ENCODE measurements around the gene KDELR3.
A peak's percentile ranks its signal among the peaks of the same experiment; 100 is the strongest.

KDELR3 gene

GRCh38 chr22:38505541-38506117 lies 37.7 kb downstream of the KDELR3 start:
- peak overlapping the region; percentile 99 to 100 for H3K4me3 Mint-ChIP-seq
- peak in 1 of 3 experiments; percentile 53 for DNase-seq
- no peaks in the 10 kb centered on the region for H3K27me3 Mint-ChIP-seq
- peak overlapping the region; percentile 100 for H3K27ac Mint-ChIP-seq
- H3K9me3 Mint-ChIP-seq = peaks cover 2 to 7% of the 10 kb centered on the region in 2 donors
- ATAC-seq (replicated peaks) = peak; percentile 26
- H3K36me3 Mint-ChIP-seq (ENCODE audit: insufficient read depth) = peaks cover 63% of the 10 kb centered on the region
- peaks cover 53% of the 10 kb centered on the region in 2 donors for H3K4me1 Mint-ChIP-seq (ENCODE audit: low read depth in 2 of 2)

DNA sequence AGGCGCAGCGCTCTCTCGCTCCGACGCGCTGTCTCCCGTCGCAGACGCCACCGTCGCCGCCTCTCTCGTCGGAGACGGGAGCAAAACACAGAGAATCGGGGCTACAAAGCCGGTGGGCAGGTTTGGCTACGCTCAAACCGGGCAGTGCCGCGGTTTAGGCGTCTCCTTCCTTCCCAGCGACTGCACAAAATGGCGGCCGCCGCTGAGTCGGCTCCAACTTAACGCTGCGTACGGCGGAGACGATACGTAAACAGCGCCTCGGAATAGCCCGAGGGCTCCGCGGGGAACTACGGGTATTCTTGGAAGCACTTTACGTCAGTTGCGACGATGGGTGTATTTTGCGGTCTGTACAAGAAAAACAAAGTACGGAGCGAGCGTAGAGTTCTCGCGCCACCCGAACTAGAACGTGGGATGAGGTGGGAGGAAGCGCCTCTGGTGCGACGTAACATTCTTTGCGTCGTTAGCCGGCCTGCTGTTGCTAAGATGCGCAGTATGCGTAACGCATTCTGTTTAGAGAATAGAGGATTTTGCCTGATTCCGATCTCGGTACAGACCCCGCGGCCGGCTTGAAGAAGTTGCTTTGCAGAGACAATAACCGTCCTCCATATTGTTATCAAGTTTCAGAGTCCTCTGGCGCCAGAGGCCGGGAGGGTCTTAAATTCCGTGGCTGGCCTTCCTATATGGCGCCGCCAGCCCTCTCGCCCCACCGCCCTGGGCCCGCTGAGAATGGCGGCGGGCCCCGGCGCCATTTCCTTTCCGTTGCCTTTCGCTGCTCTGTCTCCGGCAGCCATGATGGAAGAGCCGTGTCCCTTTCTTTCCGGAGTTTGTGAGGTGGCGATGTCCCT lies 38.4 kb downstream of the KDELR3 start, which contains the start of gene DDX17:
DDX17 (minus strand) TSS at position 194 of the 845 bp plus-strand sequence.
- ATAC-seq (replicated peaks) (peak; percentile 85), DNase-seq (peak; percentile 95 to 97 (median 95))
- peak within 1 kb of the TSS; percentile 100 for H3K27ac Mint-ChIP-seq
- H3K36me3 Mint-ChIP-seq (ENCODE audit: insufficient read depth) = peaks cover 56% of the 10 kb centered on the region
- H3K4me3 Mint-ChIP-seq = peak within 1 kb of the TSS; percentile 99 to 100
- peaks cover 2 to 7% of the 10 kb centered on the region in 2 donors for H3K9me3 Mint-ChIP-seq
- H3K4me1 Mint-ChIP-seq (ENCODE audit: low read depth in 2 of 2) = peaks cover 47% of the 10 kb centered on the region in 2 donors
- H3K27me3 Mint-ChIP-seq = no peaks in the 10 kb centered on the region

DNA sequence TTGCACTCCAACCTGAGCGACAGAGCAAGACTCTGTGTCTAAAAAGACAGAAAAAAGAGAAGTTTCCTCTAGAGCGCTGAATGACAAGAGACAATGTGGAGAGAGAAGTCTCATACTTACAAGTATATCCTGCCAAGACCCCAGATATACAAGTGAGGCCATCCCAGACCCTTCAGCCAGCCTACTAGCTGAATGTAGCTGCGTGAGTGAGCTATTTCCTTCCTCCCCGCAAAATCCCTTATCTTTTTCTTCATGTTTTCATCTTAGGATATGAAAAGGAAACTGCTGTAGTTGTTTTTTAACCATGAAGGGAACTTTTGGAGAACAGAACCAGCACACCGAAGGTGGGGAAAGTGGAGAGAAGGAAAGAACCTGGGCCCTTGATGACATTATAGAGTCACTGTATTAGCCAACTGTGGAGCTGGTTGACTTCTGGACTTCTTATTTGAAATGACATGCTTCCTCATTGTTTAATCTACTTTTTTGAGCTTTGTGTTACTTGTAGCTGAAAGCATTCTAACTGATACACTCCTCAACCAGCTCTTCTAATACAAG lies 42.6 kb downstream of the KDELR3 start:
- no peak overlapping the region for H3K4me3 Mint-ChIP-seq
- no peaks in the 10 kb centered on the region for H3K27me3 Mint-ChIP-seq
- H3K9me3 Mint-ChIP-seq = peaks cover 2 to 7% of the 10 kb centered on the region in 2 donors
- DNase-seq (no peak), ATAC-seq (replicated peaks) (no peak)
- H3K4me1 Mint-ChIP-seq (ENCODE audit: low read depth in 2 of 2) = peaks cover 12 to 21% of the 10 kb centered on the region in 2 donors
- H3K36me3 Mint-ChIP-seq (ENCODE audit: insufficient read depth) = peaks cover 27% of the 10 kb centered on the region
- H3K27ac Mint-ChIP-seq = no peak overlapping the region

GRCh38 chr22:38513063-38513462 lies 45.2 kb downstream of the KDELR3 start:
- Mint-ChIP-seq H3K9me3 (peaks cover 1 to 6% of the 10 kb centered on the region in 2 donors), H3K27ac (no peak overlapping the region), H3K36me3 (ENCODE audit: insufficient read depth) (peaks cover 8% of the 10 kb centered on the region), H3K4me1 (ENCODE audit: low read depth in 2 of 2) (peaks cover 6% of the 10 kb centered on the region in 2 donors), H3K27me3 (no peaks in the 10 kb centered on the region), H3K4me3 (no peak overlapping the region)
- ATAC-seq (replicated peaks) (peak; percentile 96), DNase-seq (peak in 2 of 3 experiments; percentile 20 to 25)

DNA sequence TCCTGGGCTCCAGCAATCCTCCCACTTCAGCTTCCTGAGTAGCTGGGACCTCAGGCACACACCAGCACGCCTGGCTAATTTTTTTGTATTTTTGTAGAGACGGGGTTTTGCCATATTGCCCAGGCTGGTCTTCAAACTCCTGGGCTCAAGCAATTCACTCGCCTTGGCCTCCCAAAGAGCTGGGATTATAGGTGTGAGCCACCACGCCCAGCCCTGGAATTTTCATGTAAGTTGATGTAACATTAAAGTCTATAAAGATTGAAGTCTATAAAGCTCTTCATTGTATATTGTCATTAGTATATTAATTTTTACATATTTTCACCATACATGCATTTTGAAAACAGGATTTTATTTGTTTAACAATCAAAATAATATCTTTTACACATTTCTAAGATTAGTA lies 50.7 kb downstream of the KDELR3 start:
- peaks cover under 1% of the 10 kb centered on the region for H3K36me3 Mint-ChIP-seq (ENCODE audit: insufficient read depth)
- ATAC-seq (replicated peaks) = no peak
- no peak overlapping the region for H3K27ac Mint-ChIP-seq
- H3K9me3 Mint-ChIP-seq = no peaks in the 10 kb centered on the region
- H3K4me1 Mint-ChIP-seq (ENCODE audit: low read depth in 2 of 2) = no peaks in the 10 kb centered on the region
- no peaks in the 10 kb centered on the region for H3K27me3 Mint-ChIP-seq
- no peak for DNase-seq
- H3K4me3 Mint-ChIP-seq = no peak overlapping the region

DNA sequence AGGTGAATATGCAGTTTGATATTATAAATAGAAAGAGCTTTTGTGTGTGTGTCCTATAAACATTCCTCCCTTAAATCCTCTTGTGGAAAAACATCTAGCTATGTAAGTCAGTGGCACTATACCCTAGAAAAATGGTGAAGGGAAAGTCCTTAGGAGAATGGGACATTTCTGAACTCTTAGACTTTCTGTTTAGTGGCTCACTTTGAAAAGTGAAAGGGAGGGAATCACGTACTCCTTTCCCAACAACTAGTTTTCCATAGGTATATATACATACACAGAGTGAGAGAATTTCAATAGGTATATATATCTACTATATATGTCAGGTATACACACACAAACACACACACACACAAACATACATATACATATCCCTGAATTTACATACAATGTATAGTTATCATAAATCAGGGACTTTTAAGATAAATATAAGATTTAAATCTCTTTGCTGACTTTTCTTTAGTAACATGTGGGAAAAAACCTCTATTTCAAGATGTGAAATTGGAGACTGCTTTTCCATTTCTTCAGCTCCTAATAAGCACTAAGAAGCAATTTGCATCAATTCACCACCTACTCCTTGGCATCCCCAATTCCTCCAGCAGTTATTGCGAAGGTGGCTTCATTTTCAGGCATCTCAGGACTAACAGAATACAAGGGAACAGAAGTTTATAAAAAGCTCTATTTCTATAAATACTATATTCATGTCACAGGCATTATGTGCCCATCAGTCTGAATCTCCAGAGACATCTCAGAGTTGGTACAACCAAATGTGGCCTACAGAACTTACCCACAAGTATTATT lies 51.8 kb downstream of the KDELR3 start:
- H3K4me3 Mint-ChIP-seq = no peak overlapping the region
- H3K36me3 Mint-ChIP-seq (ENCODE audit: insufficient read depth) = no peaks in the 10 kb centered on the region
- no peaks in the 10 kb centered on the region for H3K4me1 Mint-ChIP-seq (ENCODE audit: low read depth in 2 of 2)
- ATAC-seq (replicated peaks) (no peak), DNase-seq (no peak)
- peaks cover 3 to 5% of the 10 kb centered on the region in 2 donors for H3K27me3 Mint-ChIP-seq
- H3K27ac Mint-ChIP-seq = no peak overlapping the region
- H3K9me3 Mint-ChIP-seq = no peaks in the 10 kb centered on the region

- Mint-ChIP-seq H3K36me3 (ENCODE audit: insufficient read depth) (no peaks in the 10 kb centered on the region), H3K9me3 (no peaks in the 10 kb centered on the region), H3K27ac (no peak overlapping the region), H3K4me3 (no peak overlapping the region), H3K27me3 (peaks cover 6 to 13% of the 10 kb centered on the region in 2 donors), H3K4me1 (ENCODE audit: low read depth in 2 of 2) (no peaks in the 10 kb centered on the region)
- DNase-seq (no peak), ATAC-seq (replicated peaks) (no peak)
These were observed 55.1 kb downstream of the KDELR3 start for GRCh38 chr22:38523029-38523428.

GRCh38 chr22:38523479-38523878 lies 55.6 kb downstream of the KDELR3 start:
- ATAC-seq (replicated peaks) = no peak
- Mint-ChIP-seq H3K27ac (no peak overlapping the region), H3K27me3 (peaks cover 6 to 13% of the 10 kb centered on the region in 2 donors), H3K9me3 (no peaks in the 10 kb centered on the region), H3K36me3 (ENCODE audit: insufficient read depth) (no peaks in the 10 kb centered on the region), H3K4me3 (no peak overlapping the region), H3K4me1 (ENCODE audit: low read depth in 2 of 2) (no peaks in the 10 kb centered on the region)
- no peak for DNase-seq

- DNase-seq (no peak), ATAC-seq (replicated peaks) (no peak)
- Mint-ChIP-seq H3K4me1 (ENCODE audit: low read depth in 2 of 2) (no peaks in the 10 kb centered on the region), H3K4me3 (no peak overlapping the region), H3K9me3 (no peaks in the 10 kb centered on the region), H3K27ac (no peak overlapping the region), H3K36me3 (ENCODE audit: insufficient read depth) (no peaks in the 10 kb centered on the region), H3K27me3 (peaks cover 6 to 13% of the 10 kb centered on the region in 2 donors)
These were observed 56.5 kb downstream of the KDELR3 start for GRCh38 chr22:38524429-38524828.

GRCh38 chr22:38531251-38531938 lies 63.5 kb downstream of the KDELR3 start:
- H3K36me3 Mint-ChIP-seq (ENCODE audit: insufficient read depth) = no peaks in the 10 kb centered on the region
- ATAC-seq (replicated peaks) (no peak), DNase-seq (no peak)
- peaks cover 0 to 4% of the 10 kb centered on the region in 2 donors for H3K4me1 Mint-ChIP-seq (ENCODE audit: low read depth in 2 of 2)
- H3K9me3 Mint-ChIP-seq = no peaks in the 10 kb centered on the region
- peak overlapping the region; percentile 3 for H3K27ac Mint-ChIP-seq
- peak overlapping the region in 1 of 2 donors; percentile 11 for H3K4me3 Mint-ChIP-seq
- H3K27me3 Mint-ChIP-seq = no peaks in the 10 kb centered on the region

Measured in effector memory CD8-positive, alpha-beta T cell (primary cell).